NCI-H2171 (cell line): ENCODE measurements around the gene HUS1B.
"Not testable (repeated sequence)": the region's sequence is repeated elsewhere in the genome, so short reads cannot be mapped to it uniquely, and the experiment has no call there.

Source experiments
- DNase-seq: peaks from one replicate; lab custom pipeline; 2025; lab: John Stamatoyannopoulos, UW

The HUS1B gene

DNA sequence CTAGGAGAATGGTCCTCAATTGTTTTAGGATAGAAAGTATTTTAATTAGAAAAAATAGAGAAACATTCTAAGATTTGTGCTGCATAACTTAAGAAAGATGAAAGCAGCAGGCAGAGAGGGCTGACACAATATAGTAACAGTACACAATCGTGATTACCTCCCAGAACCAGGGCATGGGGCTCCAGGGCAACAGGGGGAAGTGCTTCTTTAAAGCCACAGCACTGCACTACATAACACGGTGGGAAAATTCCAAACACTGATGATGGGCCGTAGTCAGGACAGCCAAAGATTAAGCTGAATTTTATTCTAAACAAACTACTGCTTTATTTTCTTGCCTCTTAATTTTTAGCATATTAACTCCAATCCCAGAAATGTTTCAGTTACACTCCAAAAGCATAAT lies 21.6 kb upstream of the HUS1B start:
- DNase-seq, result no peak

DNA sequence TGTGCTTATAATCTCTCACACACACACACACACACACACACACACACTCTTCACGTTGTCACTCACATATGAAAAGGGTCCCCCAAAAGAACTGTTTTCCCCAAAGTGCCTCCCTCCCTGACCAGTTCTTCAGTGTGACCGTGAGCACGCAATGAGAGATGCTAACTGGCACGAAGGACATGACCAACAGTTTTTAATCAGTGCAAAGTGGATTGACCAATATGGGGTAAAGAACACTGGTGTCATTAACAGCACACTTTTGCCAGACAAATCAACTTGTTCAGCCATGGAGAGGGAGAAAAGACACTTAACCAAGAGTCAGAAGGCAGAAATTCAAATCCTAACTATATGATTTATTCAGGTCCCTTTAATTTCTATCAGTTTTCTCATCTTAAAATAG lies 21.0 kb upstream of the HUS1B start:
- no peak for DNase-seq

DNA sequence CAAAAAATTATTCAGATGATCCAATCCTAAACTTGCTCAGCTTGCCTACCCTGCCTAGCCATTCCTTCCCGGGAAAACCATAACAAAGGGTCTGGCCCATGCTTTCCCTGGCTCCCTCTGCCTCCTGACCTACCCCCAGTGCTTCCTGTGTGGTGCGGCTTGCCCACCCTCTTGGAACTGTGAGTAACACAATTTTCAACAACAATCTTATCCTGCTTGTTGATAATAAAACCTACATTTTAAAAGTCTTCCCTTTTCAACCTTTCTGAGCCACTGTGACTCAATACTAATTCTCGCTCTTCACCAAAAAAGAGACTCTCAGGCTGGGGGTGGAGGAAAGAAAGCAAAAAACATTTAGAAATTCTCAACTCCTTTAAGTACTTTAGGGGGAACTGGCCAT lies 18.1 kb upstream of the HUS1B start:
- DNase-seq, result no peak

GRCh38 chr6:674406-674805 lies 17.5 kb upstream of the HUS1B start:
- DNase-seq, result no peak

DNA sequence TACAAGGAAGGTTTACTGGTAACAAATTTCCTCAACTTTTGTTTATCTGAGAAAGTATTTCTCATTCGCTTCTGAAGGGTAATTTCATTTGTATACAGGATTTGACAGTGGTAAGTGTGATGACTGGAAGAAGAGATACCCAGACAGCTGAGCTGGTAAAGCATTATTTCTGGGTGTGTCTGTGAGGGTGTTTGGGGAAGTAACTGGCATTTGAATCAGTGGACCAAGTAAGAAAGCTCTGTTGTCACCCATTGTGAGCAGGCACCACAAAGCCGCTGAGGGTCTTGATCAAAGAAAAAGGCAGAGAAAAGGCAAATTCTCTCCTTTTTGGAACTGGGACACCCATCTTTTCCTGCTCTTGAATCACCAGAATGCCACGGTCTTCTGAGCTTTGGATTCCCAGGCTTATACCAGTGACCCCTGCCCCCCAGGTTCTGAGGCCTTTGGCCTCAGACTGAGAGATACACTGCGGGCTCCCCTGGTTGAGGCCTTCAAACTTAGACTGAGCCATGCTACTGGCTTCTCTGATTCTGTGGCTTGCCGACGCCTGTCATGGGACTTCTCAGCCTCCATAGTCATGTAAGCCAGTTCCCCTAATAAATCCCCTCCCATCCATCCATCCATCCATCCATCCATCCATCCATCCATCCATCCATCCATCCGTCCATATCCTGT lies 10.5 kb upstream of the HUS1B start:
- no peak for DNase-seq

DNA sequence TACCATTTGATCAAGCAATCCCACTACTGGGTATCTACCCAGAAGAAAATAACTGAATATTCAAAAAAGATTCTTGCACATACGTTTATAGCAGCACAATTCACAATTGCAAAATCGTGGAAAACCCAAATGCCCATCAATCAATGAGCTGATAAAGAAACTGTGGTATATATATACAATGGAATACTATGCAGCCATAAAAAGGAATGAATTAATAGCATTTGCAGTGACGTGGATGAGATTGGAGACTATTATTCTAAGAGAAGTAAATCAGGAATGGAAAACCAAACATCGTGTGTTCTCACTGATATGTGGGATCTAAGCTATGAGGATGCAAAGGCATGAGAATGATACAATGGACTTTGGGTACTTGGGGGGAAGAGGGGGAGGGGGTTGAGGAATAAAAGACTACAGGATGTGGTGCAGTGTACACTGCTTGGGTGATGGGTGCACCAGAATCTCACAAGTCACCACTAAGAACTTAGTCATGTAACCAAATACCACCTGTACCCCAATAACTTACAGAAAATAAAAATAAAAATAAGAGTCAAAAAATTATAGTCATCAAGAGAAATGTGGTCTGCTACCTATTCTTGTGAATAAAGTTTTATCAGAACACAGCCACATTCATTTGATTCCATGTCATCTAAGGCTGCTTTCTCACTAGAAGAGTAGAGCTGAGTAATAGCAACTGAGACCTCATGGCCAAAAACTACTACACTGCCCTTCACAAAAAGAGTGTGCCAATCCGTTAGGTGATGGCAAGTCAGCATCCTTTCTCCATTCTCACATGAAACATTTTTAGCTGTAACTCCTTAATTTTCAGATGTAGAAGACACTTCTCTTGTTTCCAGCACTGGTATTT lies 8.7 kb upstream of the HUS1B start:
- no peak for DNase-seq

GRCh38 chr6:663788-664187 lies 6.9 kb upstream of the HUS1B start:
- not testable (repeated sequence) for DNase-seq

DNA sequence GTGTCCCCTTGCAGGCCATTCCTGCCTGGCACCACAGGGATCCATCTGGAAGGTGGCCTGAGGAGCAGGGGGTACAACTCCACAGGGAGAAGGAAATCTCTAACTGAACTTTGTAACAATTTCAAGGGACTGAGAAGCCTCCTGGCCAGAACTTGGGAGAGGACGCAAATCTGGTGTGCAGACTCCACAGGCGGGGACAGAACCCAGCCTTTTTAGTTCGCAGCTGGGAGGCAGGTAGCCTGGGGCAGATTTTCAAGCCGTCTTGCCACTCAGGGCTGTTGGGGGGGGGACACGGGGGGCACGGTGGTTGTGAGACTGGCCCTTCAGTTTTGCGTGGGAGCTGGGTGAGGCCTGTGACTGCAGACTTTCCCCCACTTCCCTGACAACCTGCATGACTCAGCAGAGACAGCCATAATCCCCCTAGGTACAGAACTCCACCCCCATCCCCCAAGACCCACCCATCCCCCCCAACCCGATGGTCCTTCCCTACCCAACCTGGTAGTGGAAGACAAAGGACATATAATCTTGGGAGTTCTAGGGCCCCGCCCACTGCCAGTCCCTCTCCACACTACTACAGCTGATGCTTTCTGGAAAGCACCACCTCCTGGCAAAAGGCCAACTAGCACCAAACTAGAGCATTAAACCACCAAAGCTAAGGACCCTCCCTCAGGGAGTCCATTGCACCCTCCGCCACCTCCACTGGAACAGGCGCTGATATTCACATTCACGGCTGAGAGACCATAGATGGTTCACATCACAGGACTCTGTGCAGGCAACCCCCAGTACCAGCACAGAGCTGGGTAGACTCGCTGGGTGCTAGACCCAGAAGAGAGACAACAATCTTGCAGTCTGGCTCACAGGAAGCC lies 3.0 kb upstream of the HUS1B start:
- DNase-seq, result no peak

DNA sequence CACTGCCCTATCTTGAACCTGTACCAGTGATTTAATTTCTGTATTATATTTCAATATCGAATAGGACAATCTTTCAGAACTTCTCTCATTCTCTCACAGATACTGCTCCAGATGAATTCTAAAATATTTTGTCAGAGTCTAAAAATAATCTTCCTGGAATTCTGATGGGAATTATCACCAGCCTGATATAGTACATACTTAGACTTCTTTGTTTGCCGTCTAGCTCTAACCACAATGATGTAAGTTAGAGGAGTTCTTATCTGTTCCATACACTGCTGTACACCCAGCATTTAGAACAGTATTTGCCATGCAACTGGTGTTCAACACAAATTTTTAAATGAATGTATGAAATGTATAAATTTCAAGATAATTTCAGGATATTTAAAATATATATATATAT lies 1.3 kb upstream of the HUS1B start:
- DNase-seq, result no peak

- DNase-seq, result no peak
Measured at GRCh38 chr6:657743-658142, 843 bp upstream of the HUS1B start.

GRCh38 chr6:654136-654535 lies 2.8 kb downstream of the HUS1B start:
- no peak for DNase-seq

DNA sequence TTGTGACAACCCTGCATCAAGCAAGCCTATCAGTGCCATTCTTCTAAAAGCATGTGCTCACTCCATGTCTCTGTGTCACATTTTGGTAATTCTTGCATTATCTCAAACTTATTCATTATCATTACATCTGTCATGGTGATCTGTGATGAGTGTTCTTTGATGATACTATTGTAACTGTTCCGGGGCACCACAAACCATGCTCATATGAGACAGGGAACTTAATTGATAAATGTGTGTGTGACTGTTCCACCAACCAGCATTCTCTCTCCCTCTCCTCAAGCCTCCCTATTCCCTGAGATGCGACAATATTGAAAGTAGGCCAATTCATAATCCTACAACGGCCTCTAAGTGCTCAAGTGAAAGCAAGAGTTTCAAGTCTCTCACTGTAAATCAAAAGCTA lies 4.0 kb downstream of the HUS1B start:
- no peak for DNase-seq

DNA sequence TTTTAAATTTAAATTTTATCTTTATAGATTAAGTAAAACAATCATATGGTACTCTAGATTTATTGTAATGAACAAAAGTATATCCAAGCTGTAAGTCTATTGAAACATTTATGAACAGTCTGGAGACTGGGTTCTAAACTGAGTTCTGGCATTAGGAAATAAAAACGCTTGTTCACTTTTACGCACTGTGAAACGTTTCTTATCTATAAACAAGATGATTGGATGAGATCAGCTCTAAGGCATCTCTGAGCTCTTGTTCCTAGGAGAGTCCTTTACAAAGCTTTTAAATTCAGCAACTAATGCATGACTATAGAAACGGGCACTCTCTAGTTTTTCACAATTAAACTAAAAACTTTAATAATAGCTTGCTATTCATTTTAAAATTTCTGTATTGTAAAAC lies 6.8 kb downstream of the HUS1B start:
- no peak for DNase-seq

GRCh38 chr6:642805-643204 lies 14.1 kb downstream of the HUS1B start:
- no peak for DNase-seq

GRCh38 chr6:641225-641985 lies 15.5 kb downstream of the HUS1B start:
- DNase-seq, result no peak

DNA sequence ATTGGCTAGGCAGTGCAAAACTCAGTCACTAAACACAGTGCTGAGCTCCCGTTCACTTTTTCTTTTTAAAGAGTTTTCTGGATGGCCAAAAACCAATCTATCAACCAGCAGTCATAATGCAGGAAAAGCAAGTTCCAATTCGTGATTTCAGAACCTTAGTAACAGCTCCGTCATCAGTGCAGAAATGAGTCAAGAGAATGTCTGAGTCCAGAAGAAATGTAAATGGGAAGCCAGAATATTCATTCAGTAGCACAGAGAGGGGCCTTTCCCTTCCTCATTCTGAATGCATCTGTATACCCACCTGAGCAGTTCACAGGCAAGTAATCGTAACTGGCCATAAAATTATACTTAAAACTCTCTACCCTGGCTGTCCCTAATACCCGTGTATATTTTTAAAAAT lies 20.4 kb downstream of the HUS1B start:
- DNase-seq, result no peak

GRCh38 chr6:635233-635632 lies 21.7 kb downstream of the HUS1B start:
- no peak for DNase-seq

DNA sequence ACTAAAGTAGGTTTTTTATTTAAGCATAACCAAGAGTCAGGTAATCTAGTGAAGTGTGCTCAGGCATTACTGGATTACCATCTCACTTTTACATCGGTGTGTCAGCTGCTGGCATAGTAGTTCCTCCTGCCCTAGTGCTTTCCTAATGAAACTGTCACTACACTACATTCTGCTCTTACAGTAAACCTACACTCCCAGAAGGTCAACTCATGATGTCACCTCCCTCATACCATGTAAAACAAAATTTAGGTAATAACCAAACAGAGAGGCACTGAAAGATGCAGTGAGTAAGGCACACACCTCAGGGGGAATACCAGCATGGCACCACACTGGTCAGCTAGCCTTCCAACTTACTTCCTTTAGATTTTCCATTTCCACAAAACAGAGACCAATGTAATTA lies 23.3 kb downstream of the HUS1B start:
- DNase-seq, result no peak

DNA sequence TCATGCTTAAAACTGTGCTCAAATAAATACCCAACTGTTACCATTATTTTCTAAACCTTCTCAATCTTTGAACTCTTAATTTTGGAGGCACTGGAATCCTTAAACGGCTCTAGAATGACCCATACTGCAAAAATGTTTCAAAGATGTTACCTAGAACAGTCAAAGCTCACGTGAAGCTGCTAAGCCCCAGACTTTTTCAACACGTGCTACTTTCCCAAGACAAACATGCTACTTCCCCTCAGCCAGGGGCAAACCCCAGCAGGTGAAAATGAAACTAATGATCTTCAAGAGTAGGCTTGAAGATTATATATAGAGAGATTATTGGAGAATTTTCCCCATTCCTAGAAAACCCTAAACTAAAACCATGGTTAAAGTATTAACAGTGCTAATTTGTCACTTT lies 28.1 kb downstream of the HUS1B start:
- no peak for DNase-seq

DNA sequence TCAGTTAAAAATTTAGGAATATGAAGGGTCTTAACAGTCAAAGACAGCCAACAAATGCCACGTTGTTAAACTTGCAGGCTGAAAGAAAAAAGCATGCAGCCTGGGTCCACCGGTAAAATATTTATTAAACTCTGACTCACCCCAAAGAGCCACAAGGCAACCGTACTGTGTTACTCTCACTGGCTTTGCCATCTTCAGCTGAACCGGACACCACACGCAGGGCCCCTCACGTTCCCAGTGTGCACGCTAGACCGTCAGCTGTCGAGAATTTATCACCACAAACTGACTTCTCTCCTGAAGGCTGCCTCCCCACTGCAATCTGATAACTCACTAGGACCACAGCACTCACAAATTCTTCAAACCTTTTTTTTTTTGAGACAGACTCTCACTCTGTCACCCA lies 30.7 kb downstream of the HUS1B start:
- no peak for DNase-seq

DNA sequence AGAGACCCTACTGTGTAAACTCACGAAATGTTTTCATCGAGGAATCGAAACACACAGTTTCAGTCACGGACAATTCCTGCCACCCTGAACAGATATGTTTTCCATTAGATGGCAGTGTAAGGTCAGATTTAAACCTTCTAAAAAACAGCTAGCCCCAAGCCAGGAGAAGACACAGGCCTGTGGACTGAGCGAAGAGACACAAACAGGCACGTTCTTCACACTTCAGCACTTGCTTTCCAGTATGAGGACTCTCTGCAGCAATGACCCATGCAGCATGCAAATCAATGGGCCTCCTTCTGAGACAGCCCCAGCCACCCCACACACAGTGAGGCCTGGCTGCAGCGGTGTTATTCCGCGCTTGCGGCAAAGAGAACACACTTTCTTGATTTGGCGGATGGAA lies 31.9 kb downstream of the HUS1B start:
- DNase-seq, result no peak

DNA sequence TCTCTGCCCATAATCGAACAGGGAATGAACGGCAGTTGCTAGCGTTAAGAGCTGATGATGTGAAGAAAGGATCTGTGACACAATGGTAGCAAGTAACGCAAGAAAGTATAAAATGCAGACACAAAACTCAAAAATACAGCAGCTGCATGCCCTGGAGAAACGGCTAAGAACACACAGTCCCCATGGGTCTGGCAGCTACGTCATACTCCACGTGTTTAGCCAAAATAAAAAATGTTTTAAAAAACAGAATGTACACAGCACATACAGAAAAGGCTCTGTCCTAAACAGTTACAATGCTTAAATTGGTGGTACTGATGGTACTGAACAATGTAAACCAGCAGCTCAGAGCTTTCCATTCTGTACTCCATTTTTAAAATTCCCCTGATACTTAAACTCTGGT lies 34.4 kb downstream of the HUS1B start:
- no peak for DNase-seq
